MM.1S (cell line): ENCODE data around the gene SRRM4.

Experiments
- EZH2 ChIP-seq: fragments of 300-600 bp; sonication (generic); optimal IDR thresholded peaks from 2 replicates; pipeline ENCODE3; 2017; ENCODE audit warnings: low read depth, mild to moderate bottlenecking, antibody characterized with exemption, low read length, mixed read lengths
- EZH2phosphoT487 ChIP-seq: fragments of 300-600 bp; sonication (generic); IDR thresholded peaks from 2 replicates; pipeline ENCODE4 v1.6.1; 2018; ENCODE audit warnings: antibody characterized with exemption, low read length
- TF ChIP-seq, protein P1 (sequence below): fragments of 300-600 bp; sonication (generic); IDR thresholded peaks from 2 replicates; pipeline ENCODE4 v1.5.1; 2016; ENCODE audit warnings: antibody characterized with exemption, low read length, mixed read lengths

DNA sequence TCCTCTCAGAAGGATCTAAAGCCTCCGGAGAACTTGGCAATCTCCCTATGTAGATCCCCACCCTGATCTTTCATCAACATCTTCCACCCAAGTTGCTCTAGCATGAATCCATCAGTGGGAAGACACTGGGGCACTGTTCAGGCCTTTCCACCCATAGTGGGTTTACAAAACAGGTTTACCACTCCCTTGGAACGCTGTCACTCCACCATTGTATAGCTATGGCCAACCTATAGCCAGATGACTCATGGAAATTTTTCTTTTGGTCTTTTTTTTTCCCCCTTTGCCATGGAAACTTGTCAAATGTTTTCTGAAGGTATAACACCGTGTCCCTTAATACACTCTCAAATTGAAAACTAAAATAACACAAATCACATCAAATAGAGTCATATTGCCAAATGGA, 186.6 kb downstream of the SRRM4 start:
- TF ChIP-seq, protein P1, sequence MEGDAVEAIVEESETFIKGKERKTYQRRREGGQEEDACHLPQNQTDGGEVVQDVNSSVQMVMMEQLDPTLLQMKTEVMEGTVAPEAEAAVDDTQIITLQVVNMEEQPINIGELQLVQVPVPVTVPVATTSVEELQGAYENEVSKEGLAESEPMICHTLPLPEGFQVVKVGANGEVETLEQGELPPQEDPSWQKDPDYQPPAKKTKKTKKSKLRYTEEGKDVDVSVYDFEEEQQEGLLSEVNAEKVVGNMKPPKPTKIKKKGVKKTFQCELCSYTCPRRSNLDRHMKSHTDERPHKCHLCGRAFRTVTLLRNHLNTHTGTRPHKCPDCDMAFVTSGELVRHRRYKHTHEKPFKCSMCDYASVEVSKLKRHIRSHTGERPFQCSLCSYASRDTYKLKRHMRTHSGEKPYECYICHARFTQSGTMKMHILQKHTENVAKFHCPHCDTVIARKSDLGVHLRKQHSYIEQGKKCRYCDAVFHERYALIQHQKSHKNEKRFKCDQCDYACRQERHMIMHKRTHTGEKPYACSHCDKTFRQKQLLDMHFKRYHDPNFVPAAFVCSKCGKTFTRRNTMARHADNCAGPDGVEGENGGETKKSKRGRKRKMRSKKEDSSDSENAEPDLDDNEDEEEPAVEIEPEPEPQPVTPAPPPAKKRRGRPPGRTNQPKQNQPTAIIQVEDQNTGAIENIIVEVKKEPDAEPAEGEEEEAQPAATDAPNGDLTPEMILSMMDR = no peak
- TF ChIP-seq EZH2 (no peak), EZH2phosphoT487 (no peak)
